Type B pancreatic cell (in vitro differentiated cells): ENCODE data around the gene HYCC2. TPM values are rescaled to one million over a fixed set of nuclear protein-coding genes. Genes with fewer than 3 reads are reported as not detected.

Source experiments
- DNase-seq: peaks from one replicate; pipeline ENCODE4 v3.0.0; 2021; ENCODE audit warnings: mixed read lengths; ENCODE audit not compliant: unreplicated experiment; ENCODE audit errors: extremely low spot score
- H3K27ac Mint-ChIP-seq: 2 replicates; pipeline ENCODE4 v1.8.0; 2021; ENCODE audit warnings: mild to moderate bottlenecking, mixed read lengths
- H3K27me3 Mint-ChIP-seq: 2 replicates; pipeline ENCODE4 v1.8.0; 2021; ENCODE audit warnings: mixed read lengths
- H3K36me3 Mint-ChIP-seq: 2 replicates; pipeline ENCODE4 v1.8.0; 2021; ENCODE audit warnings: mixed read lengths
- H3K4me1 Mint-ChIP-seq: one replicate; pipeline ENCODE4 v1.8.0; 2021; ENCODE audit warnings: mixed read lengths; ENCODE audit not compliant: unreplicated experiment
- H3K4me3 Mint-ChIP-seq: 2 replicates; pipeline ENCODE4 v1.8.0; 2021; ENCODE audit warnings: mild to moderate bottlenecking, mixed read lengths
- H3K9me3 Mint-ChIP-seq: 2 replicates; pipeline ENCODE4 v1.8.0; 2021; ENCODE audit warnings: mixed read lengths
- total RNA-seq: library from RNA; stranded (reverse); gene quantifications from 2 replicates; pipeline ENCODE4 v1.2.1, GENCODE V29; 2021; ENCODE audit warnings: low replicate concordance
- TF ChIP-seq, protein P1 (sequence below): fragments of 200-600 bp; sonication (generic); conservative IDR thresholded peaks from 2 replicates; pipeline ENCODE4 v1.5.0; 2021; ENCODE audit warnings: antibody characterized with exemption, mild to moderate bottlenecking

HYCC2 gene
- total RNA-seq, 1 donor from 2014 or later, result 17.9 TPM

DNA sequence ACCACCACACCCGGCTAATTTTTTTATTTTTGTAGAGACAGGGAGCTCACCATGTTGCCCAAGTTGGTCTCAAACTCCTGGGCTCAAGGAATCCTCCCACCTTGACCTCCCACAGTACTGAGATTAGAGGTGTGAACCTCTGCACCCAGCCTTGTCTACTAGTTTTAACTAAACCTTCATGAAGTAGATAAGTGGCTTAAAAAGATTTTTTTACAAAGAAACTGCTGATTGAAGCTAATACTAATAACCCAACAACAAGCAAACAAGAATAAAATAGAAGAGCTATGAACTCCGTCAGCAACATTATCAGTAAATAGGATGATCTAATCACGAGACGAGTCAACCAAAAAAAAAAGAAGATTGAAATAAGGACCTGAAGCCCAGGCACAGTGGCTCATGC is 19.1 kb upstream of the HYCC2 start:
- TF ChIP-seq, protein P1, sequence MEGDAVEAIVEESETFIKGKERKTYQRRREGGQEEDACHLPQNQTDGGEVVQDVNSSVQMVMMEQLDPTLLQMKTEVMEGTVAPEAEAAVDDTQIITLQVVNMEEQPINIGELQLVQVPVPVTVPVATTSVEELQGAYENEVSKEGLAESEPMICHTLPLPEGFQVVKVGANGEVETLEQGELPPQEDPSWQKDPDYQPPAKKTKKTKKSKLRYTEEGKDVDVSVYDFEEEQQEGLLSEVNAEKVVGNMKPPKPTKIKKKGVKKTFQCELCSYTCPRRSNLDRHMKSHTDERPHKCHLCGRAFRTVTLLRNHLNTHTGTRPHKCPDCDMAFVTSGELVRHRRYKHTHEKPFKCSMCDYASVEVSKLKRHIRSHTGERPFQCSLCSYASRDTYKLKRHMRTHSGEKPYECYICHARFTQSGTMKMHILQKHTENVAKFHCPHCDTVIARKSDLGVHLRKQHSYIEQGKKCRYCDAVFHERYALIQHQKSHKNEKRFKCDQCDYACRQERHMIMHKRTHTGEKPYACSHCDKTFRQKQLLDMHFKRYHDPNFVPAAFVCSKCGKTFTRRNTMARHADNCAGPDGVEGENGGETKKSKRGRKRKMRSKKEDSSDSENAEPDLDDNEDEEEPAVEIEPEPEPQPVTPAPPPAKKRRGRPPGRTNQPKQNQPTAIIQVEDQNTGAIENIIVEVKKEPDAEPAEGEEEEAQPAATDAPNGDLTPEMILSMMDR, result no peak
- no peak overlapping the region for H3K27ac Mint-ChIP-seq
- peaks cover 7% of the 10 kb centered on the region for H3K36me3 Mint-ChIP-seq
- no peak for DNase-seq
- H3K4me3 Mint-ChIP-seq, result no peak overlapping the region
- H3K9me3 Mint-ChIP-seq, result no peaks in the 10 kb centered on the region
- no peaks in the 10 kb centered on the region for H3K4me1 Mint-ChIP-seq
- H3K27me3 Mint-ChIP-seq, result no peaks in the 10 kb centered on the region

DNA sequence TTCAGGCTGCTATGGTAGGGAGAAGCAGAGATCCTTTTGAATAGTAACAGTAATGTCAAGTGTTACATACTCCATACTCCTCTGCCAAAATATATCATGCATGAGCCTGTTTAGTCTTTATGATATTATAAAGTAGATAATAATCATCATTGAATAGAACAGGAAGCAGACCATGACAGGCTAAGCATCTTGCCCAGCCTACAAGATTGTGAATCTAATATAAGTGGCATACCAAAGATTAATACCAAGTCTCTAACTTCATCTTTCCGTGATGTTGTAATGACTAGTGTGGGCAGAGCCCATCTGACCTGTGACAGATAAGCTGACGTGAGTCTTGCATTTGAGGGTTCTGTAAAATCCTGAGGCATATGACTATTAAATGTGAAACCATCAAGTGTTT is 13.4 kb upstream of the HYCC2 start:
- TF ChIP-seq, protein P1, result no peak
- Mint-ChIP-seq H3K9me3 (no peaks in the 10 kb centered on the region), H3K27me3 (no peaks in the 10 kb centered on the region), H3K27ac (no peak overlapping the region), H3K4me1 (no peaks in the 10 kb centered on the region), H3K4me3 (no peak overlapping the region), H3K36me3 (peaks cover 15% of the 10 kb centered on the region)
- no peak for DNase-seq

DNA sequence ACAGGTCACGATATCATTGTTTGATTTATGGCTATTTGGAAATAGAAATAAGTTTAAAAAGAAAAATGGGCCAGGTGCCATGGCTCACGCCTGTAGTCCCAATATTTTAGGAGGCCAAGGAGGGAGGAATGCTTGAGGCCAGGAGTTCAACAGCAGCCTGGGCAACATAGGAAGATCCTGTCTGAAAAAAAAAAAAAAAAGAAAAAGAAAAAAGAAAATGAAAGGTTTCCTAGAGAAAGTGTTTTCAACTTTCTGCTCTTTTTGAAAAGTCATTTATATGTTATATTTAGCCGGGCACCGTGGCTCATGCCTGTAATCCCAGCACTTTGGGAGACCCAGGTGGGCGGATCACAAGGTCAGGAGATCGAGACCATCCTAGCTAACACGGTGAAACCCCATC is 3.5 kb upstream of the HYCC2 start:
- H3K4me1 Mint-ChIP-seq, result peaks cover 18% of the 10 kb centered on the region
- TF ChIP-seq, protein P1, result no peak
- H3K36me3 Mint-ChIP-seq, result peaks cover 5% of the 10 kb centered on the region
- DNase-seq, result no peak
- H3K9me3 Mint-ChIP-seq, result no peaks in the 10 kb centered on the region
- no peak overlapping the region for H3K27ac Mint-ChIP-seq
- no peak overlapping the region for H3K4me3 Mint-ChIP-seq
- no peaks in the 10 kb centered on the region for H3K27me3 Mint-ChIP-seq

DNA sequence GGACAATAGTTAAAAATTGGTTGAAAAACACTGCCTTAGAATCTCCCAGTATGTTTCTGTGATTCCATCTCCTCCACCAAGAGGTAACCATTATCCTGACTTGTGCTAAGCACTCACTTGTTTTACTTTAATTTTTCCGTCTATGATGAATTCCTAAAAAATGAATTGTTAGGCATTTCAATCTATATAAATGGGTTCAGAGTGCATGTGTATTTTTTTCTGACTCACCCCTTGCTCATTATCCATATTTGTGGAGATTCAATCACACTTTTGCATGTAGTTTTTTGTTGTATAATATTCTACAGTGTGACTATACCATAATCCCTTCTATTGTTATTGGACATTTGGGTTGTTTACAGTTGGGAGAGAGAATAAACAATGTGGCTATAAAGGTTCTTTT is 1.6 kb upstream of the HYCC2 start:
- no peak for DNase-seq

DNA sequence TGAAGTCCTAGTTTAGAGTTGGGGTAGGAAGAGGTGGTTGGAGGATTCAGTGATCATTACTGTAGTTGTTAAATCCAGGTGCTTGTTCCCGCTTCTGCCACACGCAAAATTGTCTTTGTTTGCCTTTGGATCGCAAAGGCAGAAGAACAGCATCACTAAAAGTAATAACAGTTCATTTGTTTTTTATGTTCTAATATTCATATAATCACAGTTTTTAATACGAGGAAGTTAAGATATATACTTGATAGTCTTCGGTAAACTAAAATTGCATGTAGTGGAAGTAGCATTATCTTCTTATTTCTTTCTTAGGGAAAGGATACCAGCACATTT is 695 bp upstream of the HYCC2 start:
- Mint-ChIP-seq H3K36me3 (peaks cover 4% of the 10 kb centered on the region), H3K27ac (peak overlapping the region; percentile 97), H3K9me3 (no peaks in the 10 kb centered on the region), H3K27me3 (no peaks in the 10 kb centered on the region), H3K4me3 (peak overlapping the region; percentile 100), H3K4me1 (peaks cover 31% of the 10 kb centered on the region)
- TF ChIP-seq, protein P1, result no peak
- no peak for DNase-seq

More for the DNA sequence above, 1.6 kb upstream of the HYCC2 start:
- Mint-ChIP-seq H3K9me3 (no peaks in the 10 kb centered on the region), H3K4me3 (peak overlapping the region; percentile 71), H3K27ac (no peak overlapping the region), H3K4me1 (peaks cover 31% of the 10 kb centered on the region), H3K36me3 (peaks cover 4% of the 10 kb centered on the region), H3K27me3 (no peaks in the 10 kb centered on the region)
- TF ChIP-seq, protein P1, result no peak

DNA sequence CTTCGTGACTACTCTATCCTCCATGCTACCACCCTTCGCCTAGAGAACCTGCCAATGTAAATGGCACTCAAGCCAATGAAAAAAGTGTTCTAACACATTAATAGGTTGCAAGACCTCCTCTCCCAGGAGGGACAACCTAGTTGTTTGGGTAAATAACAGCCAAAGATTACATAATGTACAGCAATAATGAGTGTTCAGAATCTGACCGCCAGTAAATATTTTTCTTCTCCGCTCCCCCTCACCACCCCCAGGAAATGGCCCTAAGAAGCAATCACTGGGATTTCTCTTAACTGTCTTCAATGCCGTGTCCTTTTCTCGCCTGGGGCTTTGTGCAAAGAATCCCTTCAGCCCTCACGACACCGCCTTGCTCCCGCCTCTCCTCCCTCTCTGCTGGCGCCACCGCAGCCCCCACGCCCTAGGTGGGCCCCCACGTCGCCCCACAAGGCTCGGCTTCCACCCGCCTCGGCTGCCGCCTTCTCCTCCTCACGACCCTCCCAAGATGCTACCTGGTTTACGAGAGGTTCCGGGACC is 458 bp downstream of the HYCC2 start:
- peak overlapping the region; percentile 97 for H3K27ac Mint-ChIP-seq
- TF ChIP-seq, protein P1, result no peak
- H3K9me3 Mint-ChIP-seq, result no peaks in the 10 kb centered on the region
- peaks cover 35% of the 10 kb centered on the region for H3K4me1 Mint-ChIP-seq
- H3K27me3 Mint-ChIP-seq, result no peaks in the 10 kb centered on the region
- DNase-seq, result no peak
- peak overlapping the region; percentile 100 for H3K4me3 Mint-ChIP-seq
- H3K36me3 Mint-ChIP-seq, result peaks cover 4% of the 10 kb centered on the region
